AG04450 (cell line): ENCODE results near the gene FOXS1. TPM values are rescaled to one million over a fixed set of nuclear protein-coding genes. Genes with fewer than 3 reads are reported as not detected.

Experiments used
- CTCF ChIA-PET: fragments of 300-600, 350-600 bp; formaldehyde crosslinking; extraction: SDS; loops from one replicate; lab custom pipeline; 2022; ENCODE audit warnings: antibody characterized with exemption, inconsistent platforms; lab: Charles Lee
- POLR2A ChIA-PET: fragments of 350-600 bp; formaldehyde crosslinking; extraction: SDS; loops from one replicate; lab custom pipeline; 2021; ENCODE audit warnings: antibody characterized with exemption, inconsistent platforms; lab: Yijun Ruan, JAX
- DNase-seq: peaks from one replicate; pipeline ENCODE4 v3.0.0-alpha.2; 2011; ENCODE audit warnings: low read depth, low spot score
- H3K27ac ChIP-seq: one replicate; pipeline ENCODE4 v1.5.1; 2012; ENCODE audit warnings: low read depth, low read length, control low read depth
- H3K27me3 ChIP-seq: one replicate; pipeline ENCODE4 v1.6.0; 2012; ENCODE audit warnings: low read length; ENCODE audit not compliant: control insufficient read depth, insufficient read depth
- H3K4me3 ChIP-seq: 2 replicates; pipeline ENCODE4 v1.5.1; 2011; ENCODE audit warnings: mild to moderate bottlenecking, low read depth, low read length, control low read depth
- H3K9me3 ChIP-seq: 2 replicates; pipeline ENCODE4 v1.5.1; 2012; ENCODE audit warnings: low read length; ENCODE audit not compliant: control insufficient read depth, insufficient read depth
- CTCF ChIP-seq: IDR thresholded peaks from 2 replicates; pipeline ENCODE4 v1.5.1; 2011; ENCODE audit warnings: low read depth, low read length, control low read depth, inconsistent platforms
- polyA plus RNA-seq: library from polyadenylated mRNA; depleted of rRNA; stranded (reverse); fragments of >200 nt; gene quantifications from 2 replicates; pipeline ENCODE4 v1.2.3, GENCODE V29; 2011

The FOXS1 gene
- polyA plus RNA-seq, 1 experiment, result not detected

GRCh38 chr20:31879143-31879987, 34.0 kb upstream of the FOXS1 start:
- Histone ChIP-seq H3K27me3 (no peaks in the 10 kb centered on the region), H3K4me3 (peak overlapping the region; percentile 79), H3K27ac (no peak overlapping the region), H3K9me3 (no peaks in the 10 kb centered on the region)
- ChIA-PET POLR2A (interaction anchor here (1.0 kb wide), 1 partner anchor 73 kb away, joined by 3 read pairs; the partner anchor contains the start of gene PDRG1), CTCF (interaction anchor here (0.7 to 4.7 kb wide), 5 partner anchors 27 to 155 kb away, joined by 3 to 18 read pairs (median 3); partner anchors contain the start of gene PDRG1)
- no peak; the same call in 1 of the 2 replicates for TF ChIP-seq CTCF
- DNase-seq, result peak; percentile 84

GRCh38 chr20:31877684-31878083, 32.3 kb upstream of the FOXS1 start:
- DNase-seq, result no peak
- ChIA-PET POLR2A (no interaction called here), CTCF (no interaction called here)
- no peak for TF ChIP-seq CTCF
- no peak overlapping the region for H3K4me3 ChIP-seq
- H3K27me3 ChIP-seq, result peaks cover 7% of the 10 kb centered on the region
- H3K9me3 ChIP-seq, result no peaks in the 10 kb centered on the region
- no peak overlapping the region for H3K27ac ChIP-seq

GRCh38 chr20:31875671-31876070, 30.3 kb upstream of the FOXS1 start:
- CTCF ChIA-PET, result no interaction called here
- Histone ChIP-seq H3K27me3 (peaks cover 26% of the 10 kb centered on the region), H3K9me3 (no peaks in the 10 kb centered on the region), H3K4me3 (no peak overlapping the region), H3K27ac (no peak overlapping the region)
- TF ChIP-seq CTCF, result no peak
- POLR2A ChIA-PET, result no interaction called here
- DNase-seq, result no peak

- no peak overlapping the region for H3K4me3 ChIP-seq
- no peak overlapping the region for H3K27ac ChIP-seq
- ChIA-PET POLR2A (no interaction called here), CTCF (interaction anchor here (0.7 to 1.9 kb wide), 4 partner anchors 19 to 603 kb away, joined by 3 to 10 read pairs (median 3); no protein-coding TSS in a partner anchor)
- peaks cover 47% of the 10 kb centered on the region for H3K27me3 ChIP-seq
- no peaks in the 10 kb centered on the region for H3K9me3 ChIP-seq
- TF ChIP-seq CTCF, result no peak
- no peak for DNase-seq
These were observed 27.0 kb upstream of the FOXS1 start for GRCh38 chr20:31872406-31872805.

GRCh38 chr20:31871618-31871954, 26.2 kb upstream of the FOXS1 start:
- Histone ChIP-seq H3K27ac (no peak overlapping the region), H3K27me3 (peaks cover 52% of the 10 kb centered on the region), H3K9me3 (no peaks in the 10 kb centered on the region), H3K4me3 (no peak overlapping the region)
- DNase-seq, result no peak
- ChIA-PET POLR2A (no interaction called here), CTCF (interaction anchor here (0.7 to 1.9 kb wide), 3 partner anchors 18 to 604 kb away, joined by 3 to 10 read pairs (median 3); no protein-coding TSS in a partner anchor)
- TF ChIP-seq CTCF, result no peak
